ENCODE measurements around the gene PVR. TPM values are rescaled to one million over a fixed set of nuclear protein-coding genes. Genes with fewer than 3 reads are reported as not detected.
"Not testable (repeated sequence)": the region's sequence is repeated elsewhere in the genome, so short reads cannot be mapped to it uniquely, and the experiment has no call there.

PVR gene
- total RNA-seq, 4 donors from 2014 or later = 27.1 to 58.5 (median 33.4) TPM

DNA sequence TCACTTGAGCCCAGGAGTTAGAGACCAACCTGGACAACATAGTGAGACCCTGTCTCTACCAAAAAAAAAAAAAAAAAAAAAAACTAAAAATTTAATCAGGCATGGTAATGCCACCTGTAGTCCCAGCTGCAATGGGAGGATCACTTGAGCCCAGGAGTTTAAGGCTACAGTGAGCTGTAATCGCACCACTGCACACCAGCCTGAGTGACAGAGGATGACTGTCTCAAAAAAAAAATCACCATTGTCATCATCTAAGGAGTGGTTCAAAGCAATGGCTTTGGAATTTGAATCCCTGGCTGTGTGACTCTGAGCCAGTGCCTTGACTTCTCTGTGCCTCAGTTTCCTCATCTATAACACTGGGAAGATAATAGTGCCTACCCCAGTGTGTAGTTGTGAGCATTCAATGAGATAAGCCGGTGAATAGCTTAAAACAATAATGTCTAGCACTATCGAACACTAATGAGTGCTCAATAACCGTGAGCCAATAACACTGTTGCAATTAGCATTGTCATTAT is 18.8 kb upstream of the PVR start:
- Histone ChIP-seq H3K27me3 (no peaks in the 10 kb centered on the region), H3K4me3 (no peak overlapping the region), H3K27ac (no peak overlapping the region), H3K36me3 (no peaks in the 10 kb centered on the region), H3K4me1 (peaks cover 0 to 5% (median 0%) of the 10 kb centered on the region in 3 donors), H3K9me3 (no peaks in the 10 kb centered on the region)
- no peak for ATAC-seq
- TF ChIP-seq POLR2A (IDR thresholded peaks at IDR 0.05) = no peak
- no peak for TF ChIP-seq EP300 (IDR thresholded peaks at IDR 0.05)
- no peak for TF ChIP-seq POLR2AphosphoS5 (IDR thresholded peaks at IDR 0.05)
- TF ChIP-seq CTCF (IDR thresholded peaks at IDR 0.05) = no peak
- WGBS, 2 donors (ENCODE audit: low coverage in 1 of 2) = 95 to 98% methylated on average over 4 of the region's 4 CpGs

DNA sequence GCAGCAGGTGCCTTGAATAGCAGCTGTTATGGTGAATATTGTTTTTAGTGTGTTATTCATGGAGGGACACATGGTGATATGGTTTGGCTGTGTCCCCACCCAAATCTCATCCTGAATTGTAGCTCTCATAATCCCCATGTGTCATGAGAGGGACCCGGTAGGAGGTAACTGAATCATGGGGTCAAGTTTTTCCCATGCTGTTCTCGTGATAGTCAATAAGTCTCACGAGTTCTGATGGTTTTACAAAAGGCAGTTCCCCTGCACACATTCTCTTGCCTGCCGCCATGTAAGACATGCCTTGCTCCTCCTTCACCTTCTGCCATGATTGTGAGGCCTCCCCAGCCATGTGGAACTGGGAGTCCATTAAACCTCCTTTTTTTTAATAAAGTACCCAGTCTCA is 18.1 kb upstream of the PVR start:
- not testable (repeated sequence) for H3K36me3 ChIP-seq, H3K4me3 ChIP-seq, H3K4me1 ChIP-seq, H3K9me3 ChIP-seq, ATAC-seq, H3K27me3 ChIP-seq
- 44 to 86% methylated on average over 1 to 3 of the region's 4 CpGs for WGBS, 2 donors (ENCODE audit: low coverage in 1 of 2)
- H3K27ac ChIP-seq = peak overlapping the region in 2 of 4 donors; percentile 51 to 64

- peaks cover 0 to 5% (median 0%) of the 10 kb centered on the region in 3 donors for H3K4me1 ChIP-seq
- H3K9me3 ChIP-seq = no peaks in the 10 kb centered on the region
- no peak overlapping the region for H3K4me3 ChIP-seq
- TF ChIP-seq EP300 (IDR thresholded peaks at IDR 0.05) = no peak
- no peak for TF ChIP-seq CTCF (IDR thresholded peaks at IDR 0.05)
- no peak for TF ChIP-seq POLR2A (IDR thresholded peaks at IDR 0.05)
- no peak for TF ChIP-seq POLR2AphosphoS5 (IDR thresholded peaks at IDR 0.05)
- H3K27me3 ChIP-seq = no peaks in the 10 kb centered on the region
- peak overlapping the region in 2 of 4 donors; percentile 55 to 64 for H3K27ac ChIP-seq
- no peaks in the 10 kb centered on the region for H3K36me3 ChIP-seq
- WGBS, 2 donors (ENCODE audit: low coverage in 1 of 2) = 0 to 11% methylated on average over 1 of the region's 1 CpG
- ATAC-seq = peak; percentile 75
Observed at GRCh38 chr19:44626048-44626624, 17.6 kb upstream of the PVR start.

DNA sequence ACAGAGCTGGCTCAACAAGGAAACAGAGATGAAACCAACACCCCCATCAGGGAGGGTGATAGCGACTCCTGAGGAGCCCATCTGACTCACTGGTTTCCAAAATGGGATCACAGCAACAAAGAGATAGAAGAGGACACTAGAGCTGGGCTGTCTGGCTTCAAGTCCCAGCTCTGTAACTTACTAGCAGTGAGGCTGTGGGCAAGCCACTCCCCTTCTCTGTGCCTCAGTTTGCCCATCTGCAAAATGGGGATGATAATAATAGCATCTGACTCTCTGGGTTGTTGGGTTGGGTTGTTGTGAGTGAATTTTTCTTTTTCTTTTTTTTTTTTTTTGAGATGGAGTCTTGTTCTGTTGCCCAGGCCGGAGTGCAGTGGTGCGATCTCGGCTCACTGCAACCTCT is 16.1 kb upstream of the PVR start:
- 100% methylated on average over 1 of the region's 4 CpGs; no CpG with 5 or more reads in 1 of the 2 donors for WGBS, 2 donors (ENCODE audit: low coverage in 1 of 2)
- Histone ChIP-seq H3K36me3 (no peaks in the 10 kb centered on the region), H3K9me3 (no peaks in the 10 kb centered on the region), H3K27ac (no peak overlapping the region), H3K4me1 (peaks cover 0 to 5% (median 0%) of the 10 kb centered on the region in 3 donors), H3K4me3 (no peak overlapping the region), H3K27me3 (no peaks in the 10 kb centered on the region)
- TF ChIP-seq POLR2A (IDR thresholded peaks at IDR 0.05) (no peak), POLR2AphosphoS5 (IDR thresholded peaks at IDR 0.05) (no peak), EP300 (IDR thresholded peaks at IDR 0.05) (no peak), CTCF (IDR thresholded peaks at IDR 0.05) (no peak)
- no peak for ATAC-seq

DNA sequence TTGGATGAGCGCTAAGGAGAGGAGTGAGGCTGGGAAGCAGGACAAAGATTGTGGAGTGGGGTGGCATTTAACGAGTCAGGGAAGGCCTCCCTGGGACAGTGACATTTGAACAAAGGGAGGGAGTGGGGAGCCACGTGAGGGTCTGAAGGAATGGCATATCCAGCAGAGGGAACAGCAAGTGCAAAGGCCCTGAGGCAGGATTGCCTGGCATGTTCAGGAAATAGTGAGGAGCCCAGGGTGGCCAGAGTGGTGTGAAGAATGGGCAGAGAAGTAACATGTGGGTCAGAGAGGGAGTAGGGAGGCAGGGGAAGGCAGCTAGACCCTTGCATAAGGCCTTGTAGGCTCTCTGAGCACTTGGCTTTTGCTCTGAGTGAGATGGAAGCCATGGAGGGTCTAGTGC is 14.9 kb upstream of the PVR start:
- H3K4me3 ChIP-seq = no peak overlapping the region
- no peak for TF ChIP-seq POLR2A (IDR thresholded peaks at IDR 0.05)
- TF ChIP-seq POLR2AphosphoS5 (IDR thresholded peaks at IDR 0.05) = no peak
- TF ChIP-seq CTCF (IDR thresholded peaks at IDR 0.05) = no peak
- TF ChIP-seq EP300 (IDR thresholded peaks at IDR 0.05) = no peak
- 72 to 80% methylated on average over 3 of the region's 3 CpGs for WGBS, 2 donors (ENCODE audit: low coverage in 1 of 2)
- H3K36me3 ChIP-seq = no peaks in the 10 kb centered on the region
- H3K9me3 ChIP-seq = no peaks in the 10 kb centered on the region
- no peak overlapping the region for H3K27ac ChIP-seq
- no peak for ATAC-seq
- no peaks in the 10 kb centered on the region for H3K27me3 ChIP-seq
- H3K4me1 ChIP-seq = peaks cover 0 to 5% (median 0%) of the 10 kb centered on the region in 3 donors

- H3K9me3 ChIP-seq, H3K36me3 ChIP-seq, ATAC-seq, H3K27ac ChIP-seq, H3K4me3 ChIP-seq, H3K4me1 ChIP-seq: not testable (repeated sequence)
- H3K27me3 ChIP-seq = peaks cover 13% of the 10 kb centered on the region
- WGBS, 2 donors (ENCODE audit: low coverage in 1 of 2) = 73 to 84% methylated on average over 7 of the region's 8 CpGs
Observed at GRCh38 chr19:44631611-44632010, 12.1 kb upstream of the PVR start.

DNA sequence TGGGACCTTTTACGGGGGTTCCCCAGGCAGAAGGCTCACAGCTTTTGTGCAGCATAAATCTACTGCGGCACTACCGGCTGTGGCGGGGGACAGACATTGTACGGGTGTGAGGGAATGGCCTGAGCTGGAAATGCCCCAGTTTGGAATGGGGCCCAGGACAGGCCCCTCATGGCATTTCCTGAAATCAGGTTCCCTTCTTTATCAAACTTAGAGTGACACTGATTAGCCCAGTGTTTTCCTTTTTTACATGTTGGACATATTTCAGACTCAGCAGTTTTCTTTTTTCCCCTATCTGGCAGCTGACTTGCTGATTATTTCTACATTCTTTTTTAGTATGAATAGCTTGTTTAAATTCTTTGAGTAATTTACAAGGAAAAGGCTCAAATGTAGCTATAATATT is 9.7 kb upstream of the PVR start:
- H3K4me1 ChIP-seq, H3K4me3 ChIP-seq, H3K9me3 ChIP-seq, ATAC-seq, H3K27ac ChIP-seq, H3K36me3 ChIP-seq: not testable (repeated sequence)
- 13 to 18% methylated on average over 4 to 5 of the region's 5 CpGs for WGBS, 2 donors (ENCODE audit: low coverage in 1 of 2)
- peaks cover 25% of the 10 kb centered on the region for H3K27me3 ChIP-seq

All from gastroesophageal sphincter (tissue), 4 donors.